ENCODE data around the gene BCR. TPM values are rescaled to one million over a fixed set of nuclear protein-coding genes. Genes with fewer than 3 reads are reported as not detected.

BCR gene
- polyA plus RNA-seq, 4 donors, result 49.3 to 63.8 (median 61.8) TPM

DNA sequence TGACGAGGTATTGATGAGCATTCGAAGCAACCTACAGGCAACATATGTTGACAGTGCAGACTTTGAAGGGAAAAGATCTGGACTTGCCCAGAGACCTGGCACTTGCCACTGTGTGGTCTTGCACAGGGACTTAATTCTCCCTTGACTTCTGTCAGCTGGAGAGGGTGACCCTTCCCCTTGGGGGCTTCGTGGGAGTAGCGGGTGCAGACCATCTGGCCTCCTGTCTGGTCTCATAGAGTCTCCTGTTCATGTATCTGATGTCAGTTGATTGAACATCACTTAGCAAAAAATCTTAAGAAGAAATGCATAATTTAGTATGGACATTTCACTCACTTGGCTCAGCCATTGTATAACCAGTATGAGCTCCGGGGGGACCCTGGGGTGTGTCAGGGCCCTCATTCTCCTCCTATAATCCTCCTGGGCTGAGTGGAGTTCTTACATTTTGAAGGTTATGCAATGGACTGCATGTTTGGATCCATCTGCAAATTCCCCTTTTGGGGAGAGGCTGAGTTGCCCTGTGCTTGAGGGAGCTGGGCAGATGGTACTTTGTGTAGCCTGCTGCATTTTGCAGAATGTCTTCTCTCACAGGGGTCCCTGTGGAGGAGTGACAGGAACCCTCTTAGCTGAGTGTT is 13.0 kb downstream of the BCR start:
- no peak for DNase-seq (ENCODE audit: low read depth in 4 of 4, low spot score in 2 of 4)

DNA sequence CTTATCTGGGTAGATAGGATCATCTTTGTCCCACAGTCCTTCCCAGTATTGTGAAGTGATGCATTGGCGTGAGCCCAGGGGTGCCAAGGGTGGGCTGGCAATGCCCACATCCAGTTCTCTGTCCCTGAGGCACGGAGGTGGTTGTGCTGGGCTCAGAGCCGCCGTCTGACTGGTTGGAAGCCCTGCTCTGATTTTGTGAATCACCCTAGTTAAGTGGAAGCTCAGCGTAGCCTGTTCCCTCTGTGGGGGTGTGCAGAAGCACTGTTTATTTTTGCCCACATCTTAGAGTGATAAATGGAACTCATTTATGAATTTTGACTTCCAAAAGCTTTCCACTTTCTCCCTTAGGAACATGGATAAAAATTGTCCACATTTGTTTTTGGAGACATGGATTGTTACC is 13.6 kb downstream of the BCR start:
- DNase-seq (ENCODE audit: low read depth in 4 of 4, low spot score in 2 of 4), result no peak

DNA sequence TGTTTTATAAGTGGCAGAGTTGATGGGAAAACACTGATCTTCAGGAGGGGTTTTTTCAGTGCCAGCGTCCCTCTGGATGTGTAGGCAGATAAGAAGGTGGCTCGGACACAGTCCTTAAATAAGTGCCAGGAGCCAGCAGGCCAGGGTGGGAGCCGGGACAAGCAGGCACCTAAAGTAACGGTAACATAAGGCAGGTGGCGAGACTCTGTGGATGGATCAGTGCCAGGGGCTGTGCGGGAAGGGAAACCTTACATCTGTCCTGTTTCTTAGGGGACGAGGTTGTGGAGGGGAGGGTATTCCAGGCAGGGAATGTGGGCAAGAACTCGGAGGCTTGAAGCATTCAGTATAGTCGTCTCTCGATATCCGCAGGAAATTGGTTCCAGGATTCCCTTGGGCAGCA is 15.9 kb downstream of the BCR start:
- DNase-seq (ENCODE audit: low read depth in 4 of 4, low spot score in 2 of 4), result no peak

DNA sequence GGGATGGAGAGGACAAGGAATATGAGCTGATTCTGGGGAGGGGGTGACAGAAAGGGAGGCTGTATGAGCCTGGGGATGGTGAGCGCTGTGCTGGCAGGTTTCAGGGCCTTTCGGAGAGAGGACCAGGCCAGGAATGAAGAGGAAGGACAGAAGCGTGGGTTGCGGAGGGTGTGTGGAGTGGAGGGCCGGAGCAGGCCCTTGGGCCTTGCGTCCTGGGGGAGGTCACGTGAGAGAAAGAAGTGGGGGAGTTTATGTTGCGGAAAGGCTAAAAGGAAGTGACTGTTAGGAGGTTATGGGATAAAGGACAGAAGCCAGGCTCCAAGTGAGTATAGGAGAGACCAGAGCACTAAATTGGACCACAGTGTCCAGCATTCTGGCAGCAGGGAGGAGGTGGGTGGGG is 17.5 kb downstream of the BCR start:
- no peak for DNase-seq (ENCODE audit: low read depth in 4 of 4, low spot score in 2 of 4)

DNA sequence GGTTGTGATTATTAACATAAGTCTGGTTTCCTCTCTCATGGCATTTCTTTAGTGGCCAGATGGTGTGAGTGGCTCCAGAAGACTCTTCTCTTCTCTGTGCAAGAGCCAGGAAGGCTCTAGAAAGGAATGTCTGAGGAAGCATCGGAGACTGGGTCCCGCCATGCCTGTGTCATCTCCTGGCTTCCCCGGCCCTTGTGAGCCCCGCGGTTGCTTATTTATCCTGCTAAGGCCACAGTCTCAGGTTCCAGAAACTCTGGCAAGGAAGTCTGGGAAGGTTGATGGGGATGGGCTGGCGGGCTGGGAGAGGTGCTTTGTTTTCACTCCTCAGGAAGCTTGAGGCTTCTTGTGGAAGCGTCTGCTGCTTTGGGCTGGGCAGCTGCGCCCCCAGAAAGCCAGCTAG is 18.9 kb downstream of the BCR start:
- no peak for DNase-seq (ENCODE audit: low read depth in 4 of 4, low spot score in 2 of 4)

DNA sequence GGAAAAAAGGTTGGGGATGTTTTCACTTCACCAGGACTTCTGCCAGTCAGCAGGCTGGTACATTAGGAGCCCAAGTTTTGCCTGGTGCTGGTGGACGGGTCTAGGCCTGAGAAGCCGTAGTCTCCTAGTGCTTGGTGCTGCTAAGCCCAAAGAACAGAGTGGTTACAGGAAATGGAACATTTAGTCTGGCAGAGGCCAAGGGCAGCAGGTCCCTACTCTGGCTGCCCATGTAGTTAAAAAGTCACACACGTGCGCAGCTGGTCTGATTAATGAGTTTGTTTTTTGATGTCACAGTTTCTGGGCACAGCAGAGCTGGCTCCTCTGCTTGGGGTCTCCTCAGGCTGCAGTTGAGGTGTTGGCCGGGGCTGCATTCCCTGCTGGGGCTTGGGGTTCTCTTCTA is 20.6 kb downstream of the BCR start:
- no peak for DNase-seq (ENCODE audit: low read depth in 4 of 4, low spot score in 2 of 4)

DNA sequence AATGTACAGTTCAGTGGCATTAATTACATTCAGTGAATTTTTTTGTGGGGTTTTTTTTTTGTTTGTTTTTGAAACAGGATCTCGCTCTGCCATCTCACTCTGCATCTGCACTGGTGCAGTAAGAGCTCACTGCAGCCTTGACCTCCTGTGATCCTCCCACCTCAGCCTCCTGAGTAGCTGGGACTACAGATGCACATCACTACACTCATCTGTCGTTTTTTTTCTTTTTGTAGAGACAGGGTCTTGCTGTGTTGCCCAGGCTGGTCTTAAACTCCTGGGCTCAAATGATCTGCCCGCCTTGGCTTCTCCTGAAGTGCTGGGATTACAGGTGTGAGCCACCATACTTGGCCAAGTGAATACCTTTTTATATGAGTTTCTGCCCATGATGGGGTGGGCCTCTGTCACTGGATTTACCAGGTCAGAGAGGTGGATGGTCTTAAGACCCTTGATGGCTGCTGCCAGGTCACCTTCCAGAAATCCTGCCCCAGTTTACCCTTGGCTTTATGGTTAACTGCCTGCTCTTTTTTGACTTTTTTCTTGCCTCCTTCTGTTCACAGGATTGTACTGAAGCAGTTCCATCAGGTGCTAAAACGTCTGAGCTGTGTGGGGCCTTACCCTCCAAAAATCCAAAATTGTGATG is 22.6 kb downstream of the BCR start:
- no peak for DNase-seq (ENCODE audit: low read depth in 4 of 4, low spot score in 2 of 4)

DNA sequence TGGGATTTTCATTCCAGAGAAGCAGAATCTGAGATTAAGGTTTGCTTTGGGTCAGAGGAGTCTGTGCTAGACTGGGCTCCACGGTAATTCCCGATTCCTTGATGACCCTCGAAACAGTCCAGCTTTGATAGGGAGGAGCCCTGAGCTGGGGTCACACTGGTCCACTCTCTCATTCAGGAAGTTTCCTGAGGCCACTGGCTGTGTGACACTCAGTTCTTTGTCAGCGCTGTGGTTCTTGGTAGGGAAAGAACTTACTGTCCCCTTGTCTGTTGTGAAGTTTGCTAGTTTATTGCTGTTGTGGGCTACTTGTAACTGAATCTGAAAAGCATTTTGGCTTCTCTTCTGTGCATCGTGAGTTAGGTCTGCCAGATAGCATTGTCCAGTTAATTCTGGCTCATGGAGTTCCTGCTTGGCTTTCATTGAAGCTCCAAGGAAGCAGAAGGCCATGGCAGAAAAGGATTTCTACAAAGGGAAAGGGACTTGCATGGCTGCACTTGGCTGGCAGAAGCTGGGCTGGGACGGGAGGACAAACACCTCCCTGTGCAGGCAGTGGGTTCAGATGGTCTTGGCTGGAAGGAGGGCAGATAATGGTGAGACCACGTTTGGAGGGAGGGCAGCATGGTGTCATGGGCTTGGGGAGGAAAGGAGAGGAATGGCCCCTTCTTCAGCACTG is 23.3 kb downstream of the BCR start:
- no peak for DNase-seq (ENCODE audit: low read depth in 4 of 4, low spot score in 2 of 4)

DNA sequence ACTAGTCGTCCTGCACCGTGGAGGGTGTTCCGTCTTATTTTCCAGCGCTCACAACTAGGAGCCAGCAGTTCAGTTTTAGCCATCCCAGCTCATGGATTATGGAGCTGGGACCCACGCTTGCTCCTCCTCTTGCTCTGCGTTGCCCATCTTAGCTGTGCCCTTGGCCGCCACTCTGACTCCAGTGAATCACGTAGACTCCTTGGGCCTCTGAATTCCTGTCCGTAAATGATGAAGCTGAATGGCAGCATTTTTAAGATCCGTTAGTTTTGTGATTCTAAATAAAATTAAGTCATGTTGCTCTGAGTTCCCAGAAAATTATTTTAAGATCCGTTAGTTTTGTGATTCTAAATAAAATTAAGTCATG is 23.8 kb downstream of the BCR start:
- DNase-seq (ENCODE audit: low read depth in 4 of 4, low spot score in 2 of 4), result no peak

DNA sequence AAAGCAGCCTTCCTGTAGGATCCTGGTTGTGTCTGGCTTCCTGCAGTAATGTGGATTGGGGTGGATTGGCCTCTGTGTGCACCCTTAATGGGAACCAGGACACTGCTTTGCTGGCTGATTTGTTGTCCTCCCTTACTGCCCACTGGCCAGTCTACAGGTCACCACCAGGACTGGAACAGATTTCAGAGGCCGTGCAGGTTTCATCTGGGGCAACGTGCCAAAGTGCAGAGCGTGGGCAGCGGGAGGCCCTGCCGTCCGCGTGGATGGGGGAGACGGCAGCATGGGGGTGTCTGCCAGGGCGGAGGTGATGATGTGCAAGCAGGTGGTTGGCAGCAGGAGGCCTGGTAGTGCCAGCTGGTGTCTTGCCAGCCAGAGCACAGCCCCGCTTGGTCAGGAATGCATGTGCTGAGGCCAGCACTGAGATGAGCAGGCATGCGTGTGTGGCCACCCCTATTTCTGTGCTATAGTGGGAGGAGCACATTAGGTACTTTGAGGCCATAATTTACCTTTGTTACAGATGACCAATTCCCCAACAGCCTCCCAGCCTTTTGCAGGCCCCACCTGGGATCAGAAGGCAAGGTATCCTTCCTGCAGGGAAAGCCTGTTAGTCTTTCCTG is 24.3 kb downstream of the BCR start:
- DNase-seq (ENCODE audit: low read depth in 4 of 4, low spot score in 2 of 4), result no peak

DNA sequence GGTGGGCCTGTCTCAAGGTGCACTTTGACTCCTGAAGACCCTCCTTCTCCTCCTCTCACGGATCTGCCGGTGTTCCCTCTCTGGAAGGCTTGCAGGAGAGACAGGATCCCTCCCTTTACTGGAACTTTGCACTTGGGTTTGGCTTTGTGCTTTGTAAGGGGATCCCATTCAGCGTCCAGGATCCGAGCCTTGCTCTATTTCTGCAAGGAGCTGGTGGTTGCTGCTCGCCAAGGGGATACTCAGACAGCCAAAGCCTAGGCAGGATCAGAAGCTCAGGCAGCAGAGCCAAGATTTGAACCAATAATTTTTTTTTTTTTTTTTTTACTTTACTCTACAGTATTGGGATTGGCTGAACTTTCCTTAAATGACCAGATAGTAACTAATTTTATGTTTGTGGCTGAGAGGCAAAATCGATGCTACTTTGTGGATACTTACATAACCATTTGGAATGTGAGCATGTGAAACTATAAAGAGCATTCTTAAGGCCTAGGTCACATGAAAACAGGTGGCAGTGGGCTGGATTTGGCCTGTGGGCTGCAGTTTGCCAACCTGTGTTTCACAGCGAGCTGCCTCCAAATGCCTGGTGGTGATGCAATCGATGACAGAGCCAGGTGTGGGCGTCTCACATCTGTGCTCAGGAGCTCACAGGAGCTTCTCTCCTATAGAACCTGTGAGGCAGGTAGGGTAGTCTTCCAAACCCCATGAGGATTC is 25.2 kb downstream of the BCR start:
- no peak for DNase-seq (ENCODE audit: low read depth in 4 of 4, low spot score in 2 of 4)

DNA sequence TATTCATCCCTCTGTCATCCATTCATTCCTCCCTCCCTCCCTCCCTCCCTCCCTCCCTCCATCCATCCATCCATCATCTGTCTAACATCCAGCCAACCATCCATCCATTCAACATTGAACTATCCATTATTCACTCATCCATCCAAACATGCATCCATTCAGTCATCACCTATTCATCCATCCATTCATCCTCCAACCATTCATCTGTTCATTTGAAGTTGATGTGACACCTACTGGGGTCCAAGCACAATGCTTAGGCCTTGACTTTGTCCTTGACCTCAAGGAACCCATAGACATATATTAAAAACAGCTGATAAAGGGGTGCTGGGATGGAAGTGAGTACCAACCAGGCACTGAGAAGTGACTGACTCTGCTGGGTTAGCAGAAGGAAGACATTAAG is 26.6 kb downstream of the BCR start:
- DNase-seq (ENCODE audit: low read depth in 4 of 4, low spot score in 2 of 4), result no peak

DNA sequence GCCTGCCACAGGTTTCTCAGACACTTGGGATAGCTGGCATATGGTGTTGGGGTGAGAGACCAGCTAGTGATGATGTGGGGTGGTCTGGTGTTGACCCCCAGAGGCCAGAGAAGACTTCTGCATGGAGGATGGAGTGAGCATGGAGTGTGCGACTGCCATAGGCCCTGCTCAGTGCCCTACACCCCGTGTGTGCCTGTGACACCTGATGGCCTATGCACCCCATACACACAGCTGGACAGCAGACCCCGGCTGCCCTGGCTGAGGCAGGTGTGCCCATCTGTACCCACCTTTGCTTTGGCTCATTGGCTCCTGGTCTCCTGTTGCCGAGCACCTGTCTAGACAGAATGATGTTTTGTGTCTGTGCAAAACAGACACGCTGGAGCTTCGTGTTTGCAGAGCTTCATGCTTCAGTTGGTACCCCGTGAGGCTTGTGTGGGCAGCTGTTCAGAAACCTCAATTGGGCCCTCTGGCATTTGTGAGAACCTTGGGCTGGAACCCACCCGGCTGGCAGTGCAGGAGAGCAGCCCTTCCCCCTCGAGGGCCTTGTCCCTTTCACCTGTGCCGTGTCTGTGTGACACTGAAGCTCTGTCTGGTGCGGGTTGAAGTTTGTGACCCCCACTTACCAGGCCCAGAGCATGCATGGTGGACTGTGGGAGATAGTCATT is 27.6 kb downstream of the BCR start:
- DNase-seq (ENCODE audit: low read depth in 4 of 4, low spot score in 2 of 4), result no peak

DNA sequence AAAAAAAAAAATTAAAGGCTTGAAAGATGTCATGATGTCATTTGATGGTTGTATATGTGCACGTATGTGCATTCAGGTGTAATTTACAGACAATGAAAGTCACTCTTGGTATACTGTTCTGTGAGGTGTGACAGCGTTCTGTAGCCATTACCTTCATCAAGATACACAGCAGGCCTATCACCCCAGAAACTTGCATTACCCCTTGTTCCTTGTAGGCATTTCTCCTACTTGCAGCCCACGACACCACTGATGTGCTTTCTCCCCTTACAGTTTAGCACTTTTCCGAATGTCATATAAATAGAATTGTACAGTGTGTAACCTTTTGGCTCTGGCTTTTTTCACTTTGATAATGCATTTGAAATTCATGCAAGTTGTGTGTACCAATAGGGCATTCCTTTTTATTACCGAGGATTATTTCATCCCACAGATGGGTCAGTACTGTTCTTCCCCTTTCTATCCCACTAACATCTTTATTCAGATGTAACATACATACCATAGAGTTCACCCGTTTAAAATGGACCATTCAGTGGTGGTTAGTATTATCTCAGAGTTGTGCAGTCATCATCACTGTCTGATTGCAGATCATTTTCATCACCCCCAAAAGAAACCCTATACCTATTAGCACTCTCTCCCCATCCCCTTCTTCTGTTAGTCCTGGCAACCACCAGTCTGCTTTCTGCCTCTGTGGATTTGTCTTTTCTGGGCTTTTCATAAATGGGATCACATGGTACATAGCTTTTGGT is 30.3 kb downstream of the BCR start:
- no peak for DNase-seq (ENCODE audit: low read depth in 4 of 4, low spot score in 2 of 4)

DNA sequence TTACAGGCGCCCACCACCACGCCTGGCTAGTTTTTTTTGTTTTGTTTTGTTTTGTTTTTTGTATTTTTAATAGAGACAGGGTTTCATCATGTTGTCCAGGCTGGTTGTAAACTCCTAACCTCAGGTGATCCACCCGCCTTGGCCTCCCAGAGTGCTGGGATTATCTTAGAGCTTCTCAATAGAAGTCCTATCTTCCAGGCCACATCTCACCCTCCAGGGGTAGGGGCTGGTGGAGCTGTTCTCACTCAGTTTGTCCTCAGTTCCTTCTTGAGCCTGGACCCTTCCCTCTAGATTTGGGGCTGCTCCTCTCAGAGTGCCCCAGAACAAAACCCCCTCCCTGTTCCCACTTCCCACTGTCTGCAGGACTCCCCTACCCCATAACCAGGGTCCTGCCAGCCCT is 31.3 kb downstream of the BCR start:
- DNase-seq (ENCODE audit: low read depth in 4 of 4, low spot score in 2 of 4), result no peak

DNA sequence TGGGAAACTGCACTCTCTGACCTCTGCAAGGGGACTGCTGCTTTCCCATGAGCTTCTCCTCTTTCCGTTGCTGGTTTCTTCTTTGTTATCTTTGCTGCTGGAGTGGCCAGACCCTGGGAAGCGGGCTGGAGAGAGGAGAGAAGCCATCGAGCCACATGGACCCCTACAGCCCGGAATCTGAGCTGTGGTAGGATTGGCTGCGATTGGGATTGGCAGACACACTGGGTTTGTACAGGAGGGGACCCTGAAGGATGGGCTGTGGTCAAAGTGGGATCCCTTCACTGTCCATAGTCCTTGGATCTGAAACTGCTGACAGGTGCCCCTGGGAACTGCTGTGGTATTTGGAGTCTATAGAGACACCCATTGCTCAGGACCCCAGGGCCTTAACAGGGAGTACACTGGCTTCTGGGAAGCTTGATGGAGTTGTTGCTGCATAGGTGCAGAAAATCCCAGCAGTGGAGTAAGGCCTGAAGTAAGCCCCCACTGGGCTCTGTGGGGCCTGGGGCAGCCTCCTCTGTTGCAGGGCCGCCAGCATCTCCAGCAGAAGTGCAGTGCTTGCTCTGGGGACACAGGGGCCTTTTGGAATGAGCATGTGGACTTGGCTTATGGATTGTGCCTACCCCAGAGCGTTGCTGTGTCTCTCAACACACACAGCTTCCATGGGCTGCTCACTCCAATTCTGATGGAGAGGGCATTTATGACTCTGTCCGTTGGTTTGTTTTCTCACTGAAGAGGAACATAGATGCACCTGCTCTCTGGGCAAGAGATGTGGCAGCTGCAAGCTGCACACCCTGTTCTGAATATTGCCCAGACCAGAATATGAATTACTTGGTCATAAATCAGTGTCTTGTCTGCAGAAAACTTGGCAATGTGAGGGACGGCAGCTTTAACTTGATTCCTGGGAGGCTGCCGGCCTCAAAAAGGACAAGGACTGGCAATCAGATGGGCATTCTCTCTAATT is 32.0 kb downstream of the BCR start:
- DNase-seq (ENCODE audit: low read depth in 4 of 4, low spot score in 2 of 4), result no peak

DNA sequence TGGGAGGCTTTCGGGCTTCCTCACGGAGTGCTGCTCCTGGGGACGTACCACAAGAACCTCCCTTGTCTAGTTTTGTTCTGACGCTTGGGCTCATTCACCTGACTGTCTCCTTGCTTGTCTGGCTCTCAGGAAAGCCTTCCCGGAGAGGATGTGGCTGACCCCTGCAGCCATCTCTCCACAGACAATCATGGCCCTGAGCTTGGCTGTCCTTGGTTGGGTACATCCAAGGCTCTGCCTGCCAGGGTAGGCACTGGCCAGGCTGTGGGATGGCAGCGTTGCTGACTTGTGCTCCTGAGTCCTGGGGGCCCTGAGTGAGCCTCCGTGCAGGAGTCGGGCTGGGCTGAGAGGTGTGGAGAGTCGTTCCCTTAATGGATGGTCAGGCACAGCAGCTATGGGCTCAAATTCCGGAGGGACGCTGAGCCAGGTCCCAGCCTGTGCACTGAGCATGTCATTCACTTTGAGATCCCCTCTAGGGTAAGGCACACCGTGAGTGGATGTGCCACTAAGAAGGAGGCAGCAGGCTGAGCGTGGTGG is 32.8 kb downstream of the BCR start:
- no peak for DNase-seq (ENCODE audit: low read depth in 4 of 4, low spot score in 2 of 4)

DNA sequence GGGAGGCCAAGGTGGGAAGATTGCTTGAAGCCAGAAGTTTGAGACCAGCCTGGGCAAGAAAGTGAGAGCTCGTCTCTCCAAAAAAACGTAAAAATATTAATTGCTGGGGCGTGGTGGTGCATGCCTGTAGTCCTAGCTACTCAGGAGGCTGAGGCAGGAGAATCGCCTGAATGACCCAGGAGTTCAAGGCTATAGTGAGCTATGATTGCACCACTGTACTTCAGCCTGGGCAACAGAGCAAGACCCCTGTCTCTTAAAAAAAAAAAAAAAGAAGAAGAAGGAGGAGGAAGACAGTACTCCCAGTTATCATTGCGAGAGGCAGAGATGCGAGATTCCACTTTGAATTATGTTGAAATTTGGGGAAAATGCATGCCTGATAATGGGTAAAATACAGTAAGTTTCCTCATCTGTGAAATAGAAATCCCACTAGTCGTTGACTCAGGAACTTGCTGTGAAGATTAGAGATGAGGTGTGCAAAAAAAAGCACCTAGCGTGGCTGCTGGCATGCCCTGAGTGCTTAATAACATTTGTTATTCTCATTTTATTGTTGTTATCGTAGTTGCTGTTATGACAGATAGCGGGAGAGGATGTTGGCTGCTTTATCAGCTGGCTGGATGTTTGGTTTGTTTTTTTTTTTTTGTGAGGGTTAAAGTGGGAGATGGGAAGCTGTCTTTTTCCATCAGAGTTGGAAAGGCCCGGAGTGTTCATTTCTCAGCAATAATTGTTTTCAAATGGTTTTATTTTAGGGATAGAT is 33.4 kb downstream of the BCR start:
- no peak for DNase-seq (ENCODE audit: low read depth in 4 of 4, low spot score in 2 of 4)

Data from left renal cortex interstitium (tissue), 4 donors.